Measurements from ENCODE around the gene LRPAP1. TPM values are rescaled to one million over a fixed set of nuclear protein-coding genes. Genes with fewer than 3 reads are reported as not detected.
A peak's percentile ranks its signal among the peaks of the same experiment; 100 is the strongest.
"Not testable (repeated sequence)": the region's sequence is repeated elsewhere in the genome, so short reads cannot be mapped to it uniquely, and the experiment has no call there.

The LRPAP1 gene
- total RNA-seq, 1 donor from 2014 or later: 152 TPM

DNA sequence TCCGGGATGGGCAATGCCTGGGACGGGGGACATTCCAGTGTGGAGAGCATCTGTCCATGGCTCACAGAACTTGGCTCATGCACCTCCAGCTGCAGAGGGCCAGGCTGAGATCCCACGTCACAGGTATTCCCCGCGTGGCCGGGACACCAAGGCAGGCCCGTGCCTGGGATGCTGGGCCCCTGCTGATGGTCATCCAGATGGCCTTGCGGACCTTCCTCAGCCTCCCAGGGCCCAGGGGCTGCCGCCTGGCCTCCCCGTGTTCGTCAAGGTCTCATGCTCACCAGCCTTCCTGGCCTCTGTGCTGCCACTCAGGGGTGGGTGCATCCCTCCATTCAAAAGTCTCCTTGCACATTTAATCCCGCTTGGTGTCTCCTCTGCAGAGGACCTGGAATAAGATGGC, 40.9 kb upstream of the LRPAP1 start:
- Mint-ChIP-seq H3K9me3 (no peaks in the 10 kb centered on the region), H3K4me3 (no peak overlapping the region), H3K27me3 (peaks cover 7% of the 10 kb centered on the region), H3K27ac (no peak overlapping the region), H3K36me3 (no peaks in the 10 kb centered on the region), H3K4me1 (ENCODE audit: unreplicated experiment) (no peaks in the 10 kb centered on the region)
- no peak for TF ChIP-seq CTCF (conservative IDR thresholded peaks at IDR 0.05)
- DNase-seq (ENCODE audit: extremely low spot score, unreplicated experiment): no peak

- peaks cover 2% of the 10 kb centered on the region for H3K27me3 Mint-ChIP-seq
- H3K4me3 Mint-ChIP-seq: no peak overlapping the region
- H3K36me3 Mint-ChIP-seq: no peaks in the 10 kb centered on the region
- no peak for TF ChIP-seq CTCF (conservative IDR thresholded peaks at IDR 0.05)
- DNase-seq (ENCODE audit: extremely low spot score, unreplicated experiment): no peak
- no peaks in the 10 kb centered on the region for H3K4me1 Mint-ChIP-seq (ENCODE audit: unreplicated experiment)
- H3K9me3 Mint-ChIP-seq: no peaks in the 10 kb centered on the region
- no peak overlapping the region for H3K27ac Mint-ChIP-seq
Observed at GRCh38 chr4:3572363-3572762, 40.1 kb upstream of the LRPAP1 start.

- Mint-ChIP-seq H3K36me3 (no peaks in the 10 kb centered on the region), H3K4me1 (ENCODE audit: unreplicated experiment) (no peaks in the 10 kb centered on the region), H3K9me3 (no peaks in the 10 kb centered on the region), H3K4me3 (no peak overlapping the region), H3K27me3 (peaks cover 2% of the 10 kb centered on the region), H3K27ac (no peak overlapping the region)
- no peak for TF ChIP-seq CTCF (conservative IDR thresholded peaks at IDR 0.05)
- DNase-seq (ENCODE audit: extremely low spot score, unreplicated experiment): no peak
Observed at GRCh38 chr4:3571921-3572320, 39.7 kb upstream of the LRPAP1 start.

- not testable (repeated sequence) for H3K27me3 Mint-ChIP-seq; H3K27ac Mint-ChIP-seq; H3K4me3 Mint-ChIP-seq; DNase-seq (ENCODE audit: extremely low spot score, unreplicated experiment); H3K9me3 Mint-ChIP-seq; H3K4me1 Mint-ChIP-seq (ENCODE audit: unreplicated experiment); H3K36me3 Mint-ChIP-seq
Observed at GRCh38 chr4:3570923-3571322, 38.7 kb upstream of the LRPAP1 start.

GRCh38 chr4:3569611-3570010, 37.4 kb upstream of the LRPAP1 start:
- not testable (repeated sequence) for H3K36me3 Mint-ChIP-seq; H3K4me1 Mint-ChIP-seq (ENCODE audit: unreplicated experiment); H3K27ac Mint-ChIP-seq; H3K9me3 Mint-ChIP-seq; DNase-seq (ENCODE audit: extremely low spot score, unreplicated experiment); H3K27me3 Mint-ChIP-seq; H3K4me3 Mint-ChIP-seq

- H3K27me3 Mint-ChIP-seq; H3K4me3 Mint-ChIP-seq; H3K36me3 Mint-ChIP-seq; DNase-seq (ENCODE audit: extremely low spot score, unreplicated experiment); H3K4me1 Mint-ChIP-seq (ENCODE audit: unreplicated experiment); H3K27ac Mint-ChIP-seq; H3K9me3 Mint-ChIP-seq: not testable (repeated sequence)
- peak; percentile 37 for TF ChIP-seq CTCF (conservative IDR thresholded peaks at IDR 0.05)
Observed at GRCh38 chr4:3566701-3567100, 34.5 kb upstream of the LRPAP1 start.

GRCh38 chr4:3566301-3566700, 34.1 kb upstream of the LRPAP1 start:
- TF ChIP-seq CTCF (conservative IDR thresholded peaks at IDR 0.05): peak; percentile 45
- H3K4me3 Mint-ChIP-seq; H3K27ac Mint-ChIP-seq; H3K36me3 Mint-ChIP-seq; H3K4me1 Mint-ChIP-seq (ENCODE audit: unreplicated experiment); H3K27me3 Mint-ChIP-seq; H3K9me3 Mint-ChIP-seq; DNase-seq (ENCODE audit: extremely low spot score, unreplicated experiment): not testable (repeated sequence)

DNA sequence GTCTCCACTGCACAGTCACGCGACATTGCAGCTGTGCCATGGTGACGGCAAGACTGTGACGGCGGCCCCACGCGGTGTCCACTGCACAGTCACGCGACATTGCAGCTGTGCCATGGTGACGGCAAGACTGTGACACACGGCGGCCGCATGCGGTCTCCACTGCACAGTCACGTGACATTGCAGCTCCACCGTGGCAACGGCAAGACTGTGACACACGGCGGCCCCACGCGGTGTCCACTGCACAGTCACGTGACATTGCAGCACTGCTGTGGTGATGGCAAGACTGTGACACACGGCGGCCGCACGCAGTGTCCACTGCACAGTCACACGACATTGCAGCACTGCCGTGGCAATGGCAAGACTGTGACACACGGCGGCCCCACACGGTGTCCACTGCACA, 32.7 kb upstream of the LRPAP1 start:
- not testable (repeated sequence) for H3K27me3 Mint-ChIP-seq; H3K4me1 Mint-ChIP-seq (ENCODE audit: unreplicated experiment); H3K4me3 Mint-ChIP-seq; H3K36me3 Mint-ChIP-seq; H3K9me3 Mint-ChIP-seq; H3K27ac Mint-ChIP-seq; DNase-seq (ENCODE audit: extremely low spot score, unreplicated experiment)
